ENCODE results near the gene TF.
A peak's percentile ranks its signal among the peaks of the same experiment; 100 is the strongest.

Gene TF

GRCh38 chr3:133747373-133747772 is 1.2 kb downstream of the TF start:
- DNase-seq (ENCODE audit: low read depth, low spot score), result no peak

GRCh38 chr3:133747907-133748639 is 1.9 kb downstream of the TF start:
- no peak for DNase-seq (ENCODE audit: low read depth, low spot score)

GRCh38 chr3:133749427-133750258 is 3.5 kb downstream of the TF start:
- no peak for DNase-seq (ENCODE audit: low read depth, low spot score)

- DNase-seq (ENCODE audit: low read depth, low spot score), result no peak
These were observed 4.1 kb downstream of the TF start for GRCh38 chr3:133750259-133750656.

- no peak for DNase-seq (ENCODE audit: low read depth, low spot score)
These were observed 7.0 kb downstream of the TF start for GRCh38 chr3:133753107-133753778.

- DNase-seq (ENCODE audit: low read depth, low spot score), result no peak
These were observed 7.6 kb downstream of the TF start for GRCh38 chr3:133753779-133754164.

GRCh38 chr3:133754455-133754854 is 8.3 kb downstream of the TF start:
- no peak for DNase-seq (ENCODE audit: low read depth, low spot score)

- DNase-seq (ENCODE audit: low read depth, low spot score), result no peak
These were observed 9.0 kb downstream of the TF start for GRCh38 chr3:133754973-133755828.

GRCh38 chr3:133756716-133757694 is 10.8 kb downstream of the TF start:
- no peak for DNase-seq (ENCODE audit: low read depth, low spot score)

GRCh38 chr3:133757701-133758567 is 11.7 kb downstream of the TF start:
- peak; percentile 12 for DNase-seq (ENCODE audit: low read depth, low spot score)

- no peak for DNase-seq (ENCODE audit: low read depth, low spot score)
These were observed 12.4 kb downstream of the TF start for GRCh38 chr3:133758568-133758928.

GRCh38 chr3:133758964-133759739 is 13.0 kb downstream of the TF start:
- no peak for DNase-seq (ENCODE audit: low read depth, low spot score)

- DNase-seq (ENCODE audit: low read depth, low spot score), result no peak
These were observed 13.6 kb downstream of the TF start for GRCh38 chr3:133759740-133760305.

GRCh38 chr3:133760916-133761315 is 14.7 kb downstream of the TF start:
- DNase-seq (ENCODE audit: low read depth, low spot score), result no peak

- DNase-seq (ENCODE audit: low read depth, low spot score), result no peak
These were observed 15.7 kb downstream of the TF start for GRCh38 chr3:133761605-133762484.

- DNase-seq (ENCODE audit: low read depth, low spot score), result no peak
These were observed 16.3 kb downstream of the TF start for GRCh38 chr3:133762539-133762938.
